HG03135 (cell line): ENCODE results near the gene CD4.
"Not testable (repeated sequence)": the region's sequence is repeated elsewhere in the genome, so short reads cannot be mapped to it uniquely, and the experiment has no call there.

ENCODE experiments used
- ATAC-seq: cut with Tn5 transposase; IDR thresholded peaks from one replicate; pipeline ENCODE4 v1.9.1; 2021; ENCODE audit warnings: mild to moderate bottlenecking, moderate library complexity; ENCODE audit not compliant: unreplicated experiment

CD4 gene

GRCh38 chr12:6866163-6866919, 77.0 kb downstream of the CD4 start:
- ATAC-seq: no peak

- no peak for ATAC-seq
Measured at GRCh38 chr12:6866920-6867412, 77.6 kb downstream of the CD4 start.

DNA sequence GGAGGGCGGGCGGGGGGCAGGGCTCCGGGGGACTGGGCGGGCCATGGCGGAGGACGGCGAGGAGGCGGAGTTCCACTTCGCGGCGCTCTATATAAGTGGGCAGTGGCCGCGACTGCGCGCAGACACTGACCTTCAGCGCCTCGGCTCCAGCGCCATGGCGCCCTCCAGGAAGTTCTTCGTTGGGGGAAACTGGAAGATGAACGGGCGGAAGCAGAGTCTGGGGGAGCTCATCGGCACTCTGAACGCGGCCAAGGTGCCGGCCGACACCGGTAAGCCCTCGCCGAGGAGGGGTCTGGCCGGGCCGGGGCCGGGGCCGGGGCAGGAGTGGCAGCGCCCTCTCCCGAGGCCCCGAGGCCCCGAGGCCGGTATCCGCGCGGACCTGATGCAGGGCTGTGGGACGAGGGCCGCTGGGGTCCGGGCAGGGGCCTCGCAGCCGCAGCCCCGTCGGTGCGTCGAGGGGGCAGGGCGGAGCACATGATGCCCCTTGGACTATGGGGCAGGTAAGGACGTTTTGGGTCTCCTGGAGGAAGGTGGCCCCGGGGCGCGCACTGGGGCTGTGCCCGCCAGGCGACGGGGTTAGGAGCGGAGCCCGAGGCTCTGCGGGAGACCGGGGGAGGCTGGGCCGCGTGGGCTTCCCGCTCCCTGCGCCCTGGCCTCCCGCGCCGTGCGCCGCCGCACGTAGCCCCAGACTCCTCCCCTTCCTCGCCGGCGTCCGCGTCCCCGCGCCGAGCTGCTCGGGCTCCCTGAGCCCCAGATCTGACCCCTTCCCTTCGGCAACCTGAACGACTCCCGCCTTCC, 78.3 kb downstream of the CD4 start, which contains the start of gene TPI1:
Gene TPI1, plus strand, starts transcription at position 119 of the 798 bp plus-strand sequence. Its CDS starts 36 bp downstream, at position 155.
- peak; percentile 63 for ATAC-seq

GRCh38 chr12:6868211-6869048, 79.1 kb downstream of the CD4 start:
- no peak for ATAC-seq

GRCh38 chr12:6869049-6870021, 80.0 kb downstream of the CD4 start:
- no peak for ATAC-seq

GRCh38 chr12:6870304-6870703, 81.0 kb downstream of the CD4 start:
- ATAC-seq: not testable (repeated sequence)
